HCT116 (cell line): ENCODE data around the gene HK1. TPM values are rescaled to one million over a fixed set of nuclear protein-coding genes. Genes with fewer than 3 reads are reported as not detected.

Source experiments
- ATAC-seq: fragments of 200-7000 bp; cut with Tn5 transposase; 2 replicates; pipeline ENCODE4 v1.9.1; 2020; ENCODE audit warnings: mild to moderate bottlenecking, moderate library complexity
- BruUV-seq: library from RNA; stranded (reverse); fragments of 400-500 nt; replicated peaks from 2 replicates; lab custom pipeline; 2021; lab: Mats Ljungman, UMichigan
- CTCF ChIA-PET: fragments of 300-600 bp; sonication (Branson Sonifier 250); formaldehyde crosslinking; loops from one replicate; lab custom pipeline; 2021; ENCODE audit warnings: antibody characterized with exemption; lab: Charles Lee
- POLR2A ChIA-PET: fragments of 300-600, 350-600 bp; sonication (Branson Sonifier 250); formaldehyde crosslinking; loops from one replicate; lab custom pipeline; 2021; ENCODE audit warnings: antibody characterized with exemption; lab: Charles Lee
- RAD21 ChIA-PET, 2 experiments: fragments of 300-600 bp; sonication (Branson Sonifier 250); formaldehyde crosslinking; loops; one replicate each; lab custom pipeline; 2023; ENCODE audit warnings: low total read pairs in 2 of 2; ENCODE audit not compliant: uncharacterized antibody in 2 of 2, unreplicated experiment in 2 of 2, low non-redundant PET in 1 of 2; lab: Charles Lee
- DNase-seq: peaks from one replicate; pipeline ENCODE4 v3.0.0-alpha.2; 2010; ENCODE audit warnings: low read depth, low spot score
- H2AFZ ChIP-seq: fragments of 200-600 bp; shearing (Covaris generic), sonication (generic); 2 replicates; pipeline ENCODE4 v1.6.1; 2017; ENCODE audit warnings: low read depth, mixed run types, mixed read lengths, antibody characterized with exemption, low read length; ENCODE audit not compliant: poor library complexity, severe bottlenecking
- H3K27ac ChIP-seq: 2 replicates; pipeline ENCODE4 v1.5.1; 2012; ENCODE audit warnings: low read depth, low read length
- H3K27me3 ChIP-seq: fragments of 200-600 bp; sonication (generic); 2 replicates; pipeline ENCODE4 v1.6.1; 2016; ENCODE audit warnings: mixed run types, low read length, mixed read lengths; ENCODE audit not compliant: insufficient read depth
- H3K36me3 ChIP-seq, 2 experiments: fragments of 200-500 bp in 1 of 2; fragments of 200-600 bp in 1 of 2; sonication (Bioruptor generic) in 1 of 2; sonication (generic) in 1 of 2; 2 replicates each; pipeline versions ENCODE4 v1.5.1 to v1.6.1; 2014 to 2016; ENCODE audit warnings: low read length in 2 of 2, inconsistent platforms in 1 of 2, mixed read lengths in 1 of 2, mixed run types in 1 of 2; ENCODE audit not compliant: insufficient read depth in 2 of 2, control insufficient read depth in 1 of 2
- H3K4me1 ChIP-seq, 2 experiments: fragments of 200-600 bp in 1 of 2; sonication (generic) in 1 of 2; 2 replicates each; pipeline versions ENCODE4 v1.5.1 to v1.6.1; 2012 to 2017; ENCODE audit warnings: low read length in 2 of 2, inconsistent platforms in 1 of 2, mild to moderate bottlenecking in 1 of 2, mixed read lengths in 1 of 2, mixed run types in 1 of 2, moderate library complexity in 1 of 2; ENCODE audit not compliant: insufficient read depth in 2 of 2, control insufficient read depth in 1 of 2
- H3K4me2 ChIP-seq: fragments of 200-600 bp; sonication (generic); 2 replicates; pipeline ENCODE4 v1.6.1; 2017; ENCODE audit warnings: mixed run types, low read length, mixed read lengths
- H3K4me3 ChIP-seq, 2 experiments: fragments of 200-600 bp in 1 of 2; sonication (generic) in 1 of 2; replicated peaks in 1 of 2; 2 replicates each; pipeline ENCODE4 v1.5.1; 2011 to 2016; ENCODE audit warnings: low read length in 2 of 2, control low read depth in 1 of 2, low read depth in 1 of 2, mild to moderate bottlenecking in 1 of 2, mixed read lengths in 1 of 2, mixed run types in 1 of 2
- H3K79me2 ChIP-seq: fragments of 200-600 bp; sonication (generic); 2 replicates; pipeline ENCODE4 v1.6.1; 2017; ENCODE audit warnings: mild to moderate bottlenecking, mixed run types, low read length, moderate library complexity, mixed read lengths; ENCODE audit not compliant: insufficient read depth
- H3K9ac ChIP-seq: fragments of 200-600 bp; sonication (generic); 2 replicates; pipeline ENCODE4 v1.6.1; 2016; ENCODE audit warnings: low read length, mixed read lengths
- H3K9me2 ChIP-seq: fragments of 200-600 bp; sonication (generic), shearing (Covaris generic); 2 replicates; pipeline ENCODE4 v1.6.1; 2017; ENCODE audit warnings: mixed run types, mild to moderate bottlenecking, moderate library complexity; ENCODE audit not compliant: insufficient read depth
- H3K9me3 ChIP-seq, 2 experiments: fragments of 200-500 bp in 1 of 2; fragments of 200-600 bp in 1 of 2; sonication (Bioruptor generic) in 1 of 2; sonication (generic) in 1 of 2; 2 replicates each; pipeline ENCODE4 v1.6.1; 2014 to 2017; ENCODE audit warnings: low read length in 2 of 2, mixed read lengths in 2 of 2, inconsistent platforms in 1 of 2, low read depth in 1 of 2, mild to moderate bottlenecking in 1 of 2, mixed run types in 1 of 2, moderate library complexity in 1 of 2; ENCODE audit not compliant: control insufficient read depth in 1 of 2, insufficient read depth in 1 of 2
- H4K20me1 ChIP-seq: fragments of 200-600 bp; sonication (generic), shearing (Covaris generic); 2 replicates; pipeline ENCODE4 v1.6.1; 2017; ENCODE audit warnings: mixed run types, mild to moderate bottlenecking, moderate library complexity; ENCODE audit not compliant: insufficient read depth
- ATF3 ChIP-seq: IDR thresholded peaks from 2 replicates; pipeline ENCODE4 v1.6.1; 2012
- CTCF ChIP-seq, 3 experiments: fragments of 200-600 bp in 1 of 3; sonication (generic) in 1 of 3; IDR thresholded peaks in 2 of 3; conservative IDR thresholded peaks in 1 of 3; 2 replicates each; pipeline ENCODE4 v1.5.1; 2012 to 2017; ENCODE audit warnings: low read depth in 2 of 3, low read length in 2 of 3, antibody characterized with exemption in 1 of 3, borderline replicate concordance in 1 of 3, control low read depth in 1 of 3, mild to moderate bottlenecking in 1 of 3, mixed read lengths in 1 of 3, mixed run types in 1 of 3, moderate library complexity in 1 of 3; ENCODE audit not compliant: insufficient read depth in 1 of 3
- EGR1 ChIP-seq: IDR thresholded peaks from 2 replicates; pipeline ENCODE4 v1.6.1; 2012; ENCODE audit warnings: low read depth
- ELF1 ChIP-seq: IDR thresholded peaks from 2 replicates; pipeline ENCODE4 v1.6.1; 2012; ENCODE audit warnings: low read depth, borderline replicate concordance
- FOSL1 ChIP-seq: IDR thresholded peaks from 2 replicates; pipeline ENCODE4 v1.6.1; 2012; ENCODE audit warnings: low read depth
- JUND ChIP-seq: IDR thresholded peaks from 2 replicates; pipeline ENCODE4 v1.6.1; 2012
- MAX ChIP-seq: IDR thresholded peaks from 2 replicates; pipeline ENCODE4 v1.6.1; 2012
- POLR2A ChIP-seq: IDR thresholded peaks from 2 replicates; pipeline ENCODE4 v1.7.0; 2011; ENCODE audit warnings: borderline replicate concordance; ENCODE audit not compliant: insufficient read depth, insufficient read length; ENCODE audit errors: extremely low read depth
- RAD21 ChIP-seq: IDR thresholded peaks from 2 replicates; pipeline ENCODE4 v1.6.1; 2012; ENCODE audit warnings: low read depth, mild to moderate bottlenecking
- REST ChIP-seq: IDR thresholded peaks from 2 replicates; pipeline ENCODE4 v1.6.1; 2012; ENCODE audit warnings: low read depth
- SRF ChIP-seq: IDR thresholded peaks from 2 replicates; pipeline ENCODE4 v1.6.1; 2012; ENCODE audit warnings: low read depth
- TCF7L2 ChIP-seq: IDR thresholded peaks from 2 replicates; pipeline ENCODE4 v1.7.0; 2011; ENCODE audit warnings: borderline replicate concordance, inconsistent platforms; ENCODE audit not compliant: insufficient read depth, insufficient read length; ENCODE audit errors: extremely low read depth
- YY1 ChIP-seq: IDR thresholded peaks from 2 replicates; pipeline ENCODE4 v1.6.1; 2011; ENCODE audit warnings: low read length, low read depth, moderate library complexity, mild to moderate bottlenecking; ENCODE audit not compliant: insufficient replicate concordance; ENCODE audit errors: extremely low read depth
- ZBTB33 ChIP-seq: IDR thresholded peaks from 2 replicates; pipeline ENCODE4 v1.6.1; 2011; ENCODE audit warnings: mild to moderate bottlenecking, low read length, moderate library complexity; ENCODE audit not compliant: insufficient replicate concordance; ENCODE audit errors: extremely low read depth
- ZFX ChIP-seq: fragments of 450-650 bp; IDR thresholded peaks from 2 replicates; pipeline ENCODE4 v1.6.1; 2017
- ZNF274 ChIP-seq: fragments of 200-500 bp; sonication (Bioruptor generic); IDR thresholded peaks from 2 replicates; pipeline ENCODE4 v1.6.1; 2014; ENCODE audit warnings: mild to moderate bottlenecking, low read depth, low read length, inconsistent platforms
- intact Hi-C: fragments of 100-400 bp; cut with micrococcal nuclease; formaldehyde crosslinking; loops from 2 replicates; pipeline ENCODE4 v1.10.0; 2022
- total RNA-seq: library from RNA; stranded (reverse); gene quantifications from one replicate; pipeline ENCODE4 v1.2.1, GENCODE V29; 2021; ENCODE audit not compliant: unreplicated experiment

The HK1 gene
- total RNA-seq, 1 experiment from 2014 or later, result 50.3 TPM

- CTCF ChIA-PET, result no interaction called here
Measured at GRCh38 chr10:69353977-69354635, 75.8 kb downstream of the HK1 start.

More at GRCh38 chr10:69353977-69354635, 75.8 kb downstream of the HK1 start:
- Histone ChIP-seq H4K20me1 (0 out of 2 replicates have a peak, but pooled peaks cover 3% of the 10 kb centered on the region), H3K4me3 (no peak overlapping the region), H3K27me3 (no peaks in the 10 kb centered on the region)
- no peak for TF ChIP-seq TCF7L2
- no peak for TF ChIP-seq ZBTB33
- no peak for TF ChIP-seq RAD21
- TF ChIP-seq SRF, result no peak
- no peak for TF ChIP-seq FOSL1
- TF ChIP-seq CTCF (IDR thresholded peaks at IDR 0.05 in 2 of 3, conservative IDR thresholded peaks at IDR 0.05 in 1 of 3; ENCODE audit: borderline replicate concordance in 1 of 3, insufficient read depth in 1 of 3, low read depth in 2 of 3, low read length in 2 of 3), result no peak
- no peak for TF ChIP-seq ZNF274
- no peak for TF ChIP-seq JUND
- TF ChIP-seq ZFX, result no peak
- no peak for TF ChIP-seq POLR2A
- TF ChIP-seq ATF3, result no peak
- TF ChIP-seq EGR1, result no peak
- TF ChIP-seq MAX, result no peak
- TF ChIP-seq ELF1, result no peak
- no peak for TF ChIP-seq YY1
- no peak for TF ChIP-seq REST
- TF ChIP-seq, all 23 proteins: peak for 0
- intact Hi-C loops, result no loop called here
- ChIA-PET RAD21 (no interaction called here), POLR2A (no interaction called here)
- H3K9me2 ChIP-seq, result no peaks in the 10 kb centered on the region
- no TSS peak for BruUV-seq
- H3K36me3 ChIP-seq, result no peaks in the 10 kb centered on the region
- H3K79me2 ChIP-seq, result no peaks in the 10 kb centered on the region
- ATAC-seq (no peak), DNase-seq (no peak)
- H3K4me2 ChIP-seq, result no peak overlapping the region
- no peak overlapping the region for H2AFZ ChIP-seq
- no peak overlapping the region for H3K27ac ChIP-seq
- H3K4me1 ChIP-seq, result no peaks in the 10 kb centered on the region
- no peak overlapping the region for H3K9ac ChIP-seq
- no peaks in the 10 kb centered on the region for H3K9me3 ChIP-seq
